ENCODE measurements around the gene EME2. TPM values are rescaled to one million over a fixed set of nuclear protein-coding genes. Genes with fewer than 3 reads are reported as not detected.

Gene EME2
- total RNA-seq, 3 donors from 2014 or later (not counting 1 experiment from before 2014, with no cell fraction given): 30.0 to 33.8 (median 30.1) TPM

DNA sequence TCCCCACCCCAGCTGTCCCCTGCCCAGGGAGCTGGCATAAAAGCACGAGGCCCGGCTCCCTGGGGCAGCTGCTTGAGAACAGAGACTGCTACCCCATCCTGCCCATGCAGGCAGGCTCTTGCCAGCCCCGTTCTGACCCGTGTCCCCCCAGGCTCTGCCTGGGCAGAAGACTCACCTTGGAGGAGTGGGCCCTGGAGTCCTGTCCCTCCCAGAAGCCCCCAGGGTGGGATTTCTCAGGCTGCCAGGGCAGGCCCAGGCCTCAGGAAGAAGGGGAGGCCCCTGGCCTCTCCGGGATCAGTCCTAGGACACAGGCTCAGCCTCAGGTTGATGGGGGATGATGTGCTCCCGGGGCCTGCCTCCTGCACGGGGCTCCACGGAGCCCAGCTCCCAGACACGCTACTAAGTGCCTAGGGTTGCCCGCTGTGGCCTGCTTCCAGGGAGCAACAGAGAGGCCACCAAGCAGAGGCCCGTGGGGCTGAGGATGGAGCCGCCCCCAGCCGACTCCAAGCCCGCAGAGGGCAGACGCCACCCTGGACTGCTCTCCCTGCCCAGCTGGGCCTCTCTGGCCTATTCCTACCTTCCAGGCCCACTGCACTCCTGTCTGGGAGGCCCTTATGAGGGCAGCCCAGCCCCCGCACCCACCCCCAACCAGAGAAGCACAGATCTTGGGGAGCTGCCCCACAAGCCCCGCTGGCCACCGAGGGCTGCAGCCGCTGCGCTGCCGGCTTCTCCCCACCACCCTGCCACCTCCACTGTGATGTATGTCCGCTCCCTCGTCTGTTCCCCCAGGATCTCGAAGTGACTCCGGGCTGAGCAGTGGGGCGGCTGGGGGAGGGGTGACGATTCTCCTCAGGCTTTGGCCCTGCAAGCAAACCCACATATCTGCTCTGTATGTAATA lies 3.0 kb upstream of the EME2 start:
- Histone ChIP-seq H3K9me3 (ENCODE audit: control insufficient read depth, insufficient read depth, low read length) (no peaks in the 10 kb centered on the region), H3K27me3 (ENCODE audit: control insufficient read depth, insufficient read depth, low read length) (no peaks in the 10 kb centered on the region), H3K4me3 (ENCODE audit: low read length) (no peak overlapping the region), H3K36me3 (ENCODE audit: control insufficient read depth, insufficient read depth, low read length) (peaks cover 33% of the 10 kb centered on the region), H3K27ac (ENCODE audit: low read length) (peak overlapping the region; percentile 69), H3K4me1 (ENCODE audit: control insufficient read depth, insufficient read depth, low read length) (peaks cover 40% of the 10 kb centered on the region)
- H3K36me3 Mint-ChIP-seq: no peaks in the 10 kb centered on the region
- ATAC-seq (no peak), DNase-seq (no peak)
- H3K4me3 Mint-ChIP-seq: peak overlapping the region; percentile 73
- no peak for TF ChIP-seq CTCF (IDR thresholded peaks at IDR 0.05)
- WGBS (ENCODE audit: insufficient coverage): 95% methylated on average over 27 of the region's 27 CpGs
- H3K9me3 Mint-ChIP-seq: no peaks in the 10 kb centered on the region
- H3K27me3 Mint-ChIP-seq (ENCODE audit: low read depth in 2 of 2): no peaks in the 10 kb centered on the region
- intact Hi-C loops (cut with micrococcal nuclease): loop anchor here (5.0 to 10.0 kb wide), 2 partner anchors 155 to 383 kb away; no protein-coding TSS in a partner anchor
- peaks cover 14 to 21% of the 10 kb centered on the region in 2 donors for H3K4me1 Mint-ChIP-seq
- peak overlapping the region; percentile 67 to 70 for H3K27ac Mint-ChIP-seq

DNA sequence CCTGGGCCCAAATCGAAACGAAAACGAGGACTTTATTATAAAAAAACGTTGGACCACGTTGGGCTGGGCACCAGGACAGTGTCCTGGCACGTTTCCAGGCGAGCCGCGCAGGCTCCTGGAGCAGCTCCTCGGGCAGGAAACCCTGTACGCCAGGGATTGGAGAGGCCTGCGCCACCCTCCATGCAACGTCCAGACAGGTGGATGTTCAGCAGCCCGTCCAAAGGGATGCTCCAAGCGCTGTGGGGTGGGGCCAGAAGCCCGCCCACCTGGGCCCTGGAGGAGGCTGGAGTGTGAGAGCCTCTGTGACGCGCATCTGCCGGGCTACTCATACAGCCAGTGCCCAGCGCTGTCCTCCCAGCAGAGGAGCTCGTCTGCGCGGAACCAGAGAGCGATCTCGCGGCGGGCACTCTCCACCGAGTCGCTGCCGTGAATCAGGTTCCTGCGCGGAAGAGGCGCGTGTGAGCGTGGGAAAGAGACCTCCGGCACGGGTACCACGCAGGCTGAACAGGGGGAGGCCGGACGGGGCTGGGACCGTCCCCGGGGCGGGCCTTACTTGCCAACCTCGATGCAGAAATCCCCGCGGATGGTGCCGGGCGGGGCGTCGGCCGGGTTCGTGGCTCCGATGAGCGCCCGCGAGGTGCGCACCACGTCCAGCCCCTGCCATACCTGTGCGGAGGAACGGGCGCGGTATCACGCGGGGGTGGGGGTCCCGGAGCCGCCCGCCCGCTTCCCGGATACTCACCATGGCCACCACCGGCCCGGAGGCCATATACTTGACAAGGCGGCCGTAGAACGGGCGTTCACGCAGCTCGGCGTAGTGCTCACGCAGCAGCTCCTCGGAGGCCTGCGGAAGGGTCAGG lies 2.1 kb upstream of the EME2 start:
- H3K9me3 Mint-ChIP-seq: no peaks in the 10 kb centered on the region
- no peak for TF ChIP-seq CTCF (IDR thresholded peaks at IDR 0.05)
- H3K36me3 Mint-ChIP-seq: no peaks in the 10 kb centered on the region
- Histone ChIP-seq H3K27me3 (ENCODE audit: control insufficient read depth, insufficient read depth, low read length) (no peaks in the 10 kb centered on the region), H3K36me3 (ENCODE audit: control insufficient read depth, insufficient read depth, low read length) (peaks cover 29% of the 10 kb centered on the region), H3K27ac (ENCODE audit: low read length) (peak overlapping the region; percentile 69), H3K9me3 (ENCODE audit: control insufficient read depth, insufficient read depth, low read length) (no peaks in the 10 kb centered on the region), H3K4me1 (ENCODE audit: control insufficient read depth, insufficient read depth, low read length) (peaks cover 41% of the 10 kb centered on the region), H3K4me3 (ENCODE audit: low read length) (peak overlapping the region; percentile 61)
- no peaks in the 10 kb centered on the region for H3K27me3 Mint-ChIP-seq (ENCODE audit: low read depth in 2 of 2)
- H3K4me3 Mint-ChIP-seq: peak overlapping the region; percentile 73
- ATAC-seq (peak; percentile 36 to 56 (median 50)), DNase-seq (peak; percentile 53 to 79)
- peak overlapping the region; percentile 67 to 70 for H3K27ac Mint-ChIP-seq
- WGBS (ENCODE audit: insufficient coverage): 26% methylated on average over 81 of the region's 81 CpGs
- intact Hi-C loops (cut with micrococcal nuclease): loop anchor here (5.0 to 10.0 kb wide), 2 partner anchors 154 to 382 kb away; no protein-coding TSS in a partner anchor
- peaks cover 14 to 21% of the 10 kb centered on the region in 2 donors for H3K4me1 Mint-ChIP-seq

DNA sequence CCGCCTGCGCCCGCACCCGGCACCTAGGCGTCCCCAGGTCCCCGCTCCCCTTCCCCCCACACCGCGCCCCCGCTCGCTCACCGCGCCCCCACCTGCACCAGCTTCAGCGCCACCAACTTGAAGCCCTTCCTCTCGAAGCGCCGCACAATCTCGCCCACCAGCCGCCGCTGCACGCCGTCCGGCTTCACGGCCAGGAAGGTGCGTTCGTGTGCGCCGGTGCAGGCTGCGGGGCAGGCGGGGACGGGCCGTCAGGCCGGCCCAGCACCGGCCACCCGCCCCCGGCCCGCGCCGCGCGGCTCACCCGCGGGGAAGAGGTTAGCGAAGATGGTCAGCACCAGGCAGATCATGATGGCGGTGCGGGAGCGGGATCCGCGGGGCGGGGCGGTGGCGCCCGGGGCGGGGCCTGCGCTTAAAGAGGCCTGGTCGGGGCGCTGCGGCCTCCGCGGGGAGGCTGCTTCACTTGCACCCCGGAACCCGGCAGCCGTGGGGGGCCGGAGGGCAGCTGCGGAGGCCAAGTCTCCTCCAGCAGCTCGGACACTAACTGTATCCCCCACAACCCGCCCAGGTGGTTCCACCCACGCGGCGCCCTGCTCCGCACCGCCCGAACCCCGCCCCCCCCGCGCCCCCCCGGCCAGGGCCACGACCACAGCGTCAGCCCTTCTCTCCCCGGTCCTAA lies 1.3 kb upstream of the EME2 start, which contains the start of gene NME3:
NME3 (minus strand) TSS at position 356 of the 676 bp plus-strand sequence; CDS start at position 347, 9 bp downstream.
- TF ChIP-seq CTCF (IDR thresholded peaks at IDR 0.05): no peak
- Histone ChIP-seq H3K27me3 (ENCODE audit: control insufficient read depth, insufficient read depth, low read length) (no peaks in the 10 kb centered on the region), H3K4me1 (ENCODE audit: control insufficient read depth, insufficient read depth, low read length) (peaks cover 41% of the 10 kb centered on the region), H3K36me3 (ENCODE audit: control insufficient read depth, insufficient read depth, low read length) (peaks cover 23% of the 10 kb centered on the region), H3K9me3 (ENCODE audit: control insufficient read depth, insufficient read depth, low read length) (no peaks in the 10 kb centered on the region), H3K27ac (ENCODE audit: low read length) (peak within 1 kb of the TSS; percentile 69), H3K4me3 (ENCODE audit: low read length) (peak within 1 kb of the TSS; percentile 61)
- Mint-ChIP-seq H3K9me3 (no peaks in the 10 kb centered on the region), H3K4me1 (peaks cover 14 to 21% of the 10 kb centered on the region in 2 donors), H3K36me3 (no peaks in the 10 kb centered on the region), H3K4me3 (peak within 1 kb of the TSS; percentile 97), H3K27me3 (ENCODE audit: low read depth in 2 of 2) (no peaks in the 10 kb centered on the region), H3K27ac (peak within 1 kb of the TSS; percentile 87 to 88)
- under 1% methylated on average over 73 of the region's 79 CpGs for WGBS (ENCODE audit: insufficient coverage)
- intact Hi-C loops (cut with micrococcal nuclease): loop anchor here (5.0 to 10.0 kb wide), 2 partner anchors 153 to 381 kb away; no protein-coding TSS in a partner anchor
- ATAC-seq (peak; percentile 64 to 74 (median 68)), DNase-seq (peak; percentile 81 to 82)
